CD4-positive, alpha-beta memory T cell (primary cell): Measurements from ENCODE around the gene MNS1. TPM values are rescaled to one million over a fixed set of nuclear protein-coding genes. Genes with fewer than 3 reads are reported as not detected.

Experiments
- CTCF ChIA-PET: fragments of 350-600 bp; sonication (Branson Sonifier 250); formaldehyde crosslinking; loops from one replicate; lab custom pipeline; 2021; ENCODE audit warnings: inconsistent platforms; ENCODE audit not compliant: partially characterized antibody; lab: Charles Lee
- POLR2A ChIA-PET: fragments of 350-600 bp; sonication (Branson Sonifier 250); formaldehyde crosslinking; loops from one replicate; lab custom pipeline; 2021; ENCODE audit not compliant: partially characterized antibody; lab: Charles Lee
- DNase-seq, 5 donors: peaks; one replicate each; pipeline versions ENCODE4 v3.0.0 to v3.0.0-alpha.2; 2020 to 2022; ENCODE audit warnings: mixed read lengths in 1 of 5
- H3K27ac ChIP-seq: one replicate; pipeline ENCODE4 v1.7.0; 2013; ENCODE audit warnings: low read depth, low read length
- H3K27me3 ChIP-seq: 2 replicates; pipeline ENCODE4 v1.7.0; 2013; ENCODE audit warnings: mild to moderate bottlenecking, low read length, moderate library complexity; ENCODE audit not compliant: insufficient read depth
- H3K36me3 ChIP-seq: 2 replicates; pipeline ENCODE4 v1.7.0; 2013; ENCODE audit warnings: mild to moderate bottlenecking, low read length, moderate library complexity; ENCODE audit not compliant: insufficient read depth
- H3K4me1 ChIP-seq: 2 replicates; pipeline ENCODE4 v1.7.0; 2013; ENCODE audit warnings: mild to moderate bottlenecking, low read length, moderate library complexity; ENCODE audit not compliant: insufficient read depth
- H3K4me3 ChIP-seq, 2 donors: one replicate each; pipeline ENCODE4 v1.7.0; 2013; ENCODE audit warnings: low read length in 2 of 2, mild to moderate bottlenecking in 1 of 2
- H3K9me3 ChIP-seq, 2 donors: one replicate each; pipeline ENCODE4 v1.7.0; 2013; ENCODE audit warnings: low read length in 2 of 2, control low read depth in 1 of 2; ENCODE audit not compliant: control insufficient read depth in 1 of 2
- H3K27ac Mint-ChIP-seq, 7 donors: one replicate each; pipeline ENCODE4 v1.8.0; 2020 to 2021; ENCODE audit warnings: mixed read lengths in 7 of 7, mild to moderate bottlenecking in 6 of 7, inconsistent platforms in 3 of 7, moderate library complexity in 3 of 7
- H3K27me3 Mint-ChIP-seq, 2 donors: one replicate each; pipeline ENCODE4 v1.8.0; 2020 to 2021; ENCODE audit warnings: mixed read lengths in 2 of 2
- H3K36me3 Mint-ChIP-seq, 2 donors: one replicate each; pipeline ENCODE4 v1.8.0; 2020 to 2021; ENCODE audit warnings: mixed read lengths in 2 of 2, inconsistent platforms in 1 of 2, mild to moderate bottlenecking in 1 of 2
- H3K4me1 Mint-ChIP-seq, 4 donors: one replicate each; pipeline ENCODE4 v1.8.0; 2020 to 2021; ENCODE audit warnings: mixed read lengths in 4 of 4, mild to moderate bottlenecking in 1 of 4
- H3K4me3 Mint-ChIP-seq, 8 donors: one replicate each; pipeline ENCODE4 v1.8.0; 2020 to 2021; ENCODE audit warnings: mixed read lengths in 8 of 8, mild to moderate bottlenecking in 7 of 8, moderate library complexity in 6 of 8, inconsistent platforms in 3 of 8
- H3K9me3 Mint-ChIP-seq, 8 donors: one replicate each; pipeline ENCODE4 v1.8.0; 2020 to 2021; ENCODE audit warnings: mixed read lengths in 8 of 8, mild to moderate bottlenecking in 5 of 8, inconsistent platforms in 3 of 8, moderate library complexity in 1 of 8
- intact Hi-C: fragments of 100-400 bp; cut with micrococcal nuclease; formaldehyde crosslinking; loops from one replicate; pipeline ENCODE4 v1.15.1; 2023
- polyA plus RNA-seq, 2 donors: library from polyadenylated mRNA; unstranded; fragments of 300-500 nt; fragmentation: Illumina TruSeq; gene quantifications; one replicate each; pipeline ENCODE4 v1.2.3, GENCODE V29; 2021
- total RNA-seq, 2 experiments: library from RNA; stranded (reverse); gene quantifications; one replicate each; pipeline ENCODE4 v1.2.3, GENCODE V29; 2021

MNS1 gene
- total and polyA plus RNA-seq, 4 experiments from 2014 or later: not detected

GRCh38 chr15:56459096-56459495, 5.8 kb downstream of the MNS1 start:
- POLR2A ChIA-PET: no interaction called here
- H3K4me3 ChIP-seq: no peak overlapping the region
- Mint-ChIP-seq H3K4me1 (peaks cover 0 to under 1% (median 0%) of the 10 kb centered on the region in 4 donors), H3K4me3 (no peak overlapping the region), H3K9me3 (peaks cover 0 to 3% (median 0%) of the 10 kb centered on the region in 8 donors), H3K36me3 (no peaks in the 10 kb centered on the region), H3K27ac (no peak overlapping the region), H3K27me3 (peaks cover 5 to 11% of the 10 kb centered on the region in 2 donors)
- H3K36me3 ChIP-seq: no peaks in the 10 kb centered on the region
- intact Hi-C loops: no loop called here
- no peak overlapping the region for H3K27ac ChIP-seq
- H3K9me3 ChIP-seq: no peaks in the 10 kb centered on the region
- CTCF ChIA-PET: no interaction called here
- DNase-seq: no peak
- no peaks in the 10 kb centered on the region for H3K4me1 ChIP-seq
- no peaks in the 10 kb centered on the region for H3K27me3 ChIP-seq

DNA sequence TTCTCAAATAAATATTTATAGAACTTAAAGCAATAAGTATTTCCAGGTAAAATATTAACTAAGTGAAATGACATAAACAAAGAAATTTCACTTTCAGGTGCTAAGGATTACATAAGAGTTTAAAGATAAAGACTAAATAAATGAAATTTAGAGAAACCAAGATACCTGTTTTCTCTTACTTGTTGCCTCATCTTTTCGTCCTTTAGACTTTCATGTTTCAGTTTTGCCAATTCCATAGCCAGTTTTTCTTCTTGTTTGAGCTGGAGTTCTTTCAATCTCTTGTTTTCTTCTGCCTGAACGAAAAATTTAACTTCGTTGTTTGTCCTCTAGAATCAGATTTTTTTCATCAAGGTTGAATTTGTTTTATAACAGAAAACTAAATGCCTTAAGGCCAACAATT, 8.7 kb downstream of the MNS1 start:
- Mint-ChIP-seq H3K9me3 (peaks cover 0 to 3% (median 0%) of the 10 kb centered on the region in 8 donors), H3K4me1 (no peaks in the 10 kb centered on the region), H3K27me3 (peaks cover 5 to 8% of the 10 kb centered on the region in 2 donors), H3K27ac (no peak overlapping the region), H3K4me3 (no peak overlapping the region), H3K36me3 (no peaks in the 10 kb centered on the region)
- DNase-seq: no peak
- intact Hi-C loops: no loop called here
- ChIA-PET CTCF (no interaction called here), POLR2A (no interaction called here)
- H3K27ac ChIP-seq: no peak overlapping the region
- no peaks in the 10 kb centered on the region for H3K36me3 ChIP-seq
- no peaks in the 10 kb centered on the region for H3K27me3 ChIP-seq
- H3K4me1 ChIP-seq: no peaks in the 10 kb centered on the region
- no peaks in the 10 kb centered on the region for H3K9me3 ChIP-seq
- H3K4me3 ChIP-seq: no peak overlapping the region

- no peak overlapping the region for H3K27ac Mint-ChIP-seq
- peaks cover 6 to 7% of the 10 kb centered on the region in 2 donors for H3K27me3 Mint-ChIP-seq
- H3K27ac ChIP-seq: no peak overlapping the region
- no peak overlapping the region for H3K4me3 ChIP-seq
- no peak for DNase-seq
- H3K36me3 ChIP-seq: no peaks in the 10 kb centered on the region
- H3K9me3 Mint-ChIP-seq: peaks cover 0 to 3% (median 0%) of the 10 kb centered on the region in 8 donors
- H3K4me1 Mint-ChIP-seq: no peaks in the 10 kb centered on the region
- no peaks in the 10 kb centered on the region for H3K27me3 ChIP-seq
- no peak overlapping the region for H3K4me3 Mint-ChIP-seq
- no peaks in the 10 kb centered on the region for H3K9me3 ChIP-seq
- intact Hi-C loops: no loop called here
- POLR2A ChIA-PET: no interaction called here
- CTCF ChIA-PET: no interaction called here
- H3K36me3 Mint-ChIP-seq: no peaks in the 10 kb centered on the region
- H3K4me1 ChIP-seq: no peaks in the 10 kb centered on the region
Measured at GRCh38 chr15:56454836-56455235, 10.1 kb downstream of the MNS1 start.

DNA sequence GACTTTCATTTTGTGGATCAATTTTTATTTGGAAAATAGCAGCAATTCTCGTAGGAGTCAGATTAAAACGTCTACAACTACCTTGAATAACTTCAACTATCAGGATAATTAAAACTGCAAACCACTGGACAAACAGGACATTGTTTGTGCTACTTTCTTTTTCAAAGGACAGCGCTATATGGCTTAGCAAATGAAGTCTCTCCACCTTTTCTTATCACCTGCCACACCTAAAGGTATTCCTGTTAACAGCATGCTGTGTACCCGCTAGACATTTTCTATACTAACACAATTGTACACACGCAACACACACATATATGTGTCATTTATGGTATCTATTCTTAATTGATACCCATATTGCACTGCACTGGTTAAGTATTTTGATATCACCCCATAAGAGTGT, 19.2 kb downstream of the MNS1 start:
- Histone ChIP-seq H3K4me3 (no peak overlapping the region), H3K36me3 (no peaks in the 10 kb centered on the region), H3K4me1 (no peaks in the 10 kb centered on the region), H3K27me3 (no peaks in the 10 kb centered on the region), H3K27ac (no peak overlapping the region), H3K9me3 (no peaks in the 10 kb centered on the region)
- CTCF ChIA-PET: no interaction called here
- peaks cover 0 to 2% of the 10 kb centered on the region in 2 donors for H3K27me3 Mint-ChIP-seq
- intact Hi-C loops: no loop called here
- POLR2A ChIA-PET: no interaction called here
- no peak overlapping the region for H3K4me3 Mint-ChIP-seq
- no peak overlapping the region for H3K27ac Mint-ChIP-seq
- DNase-seq: no peak
- H3K36me3 Mint-ChIP-seq: no peaks in the 10 kb centered on the region
- no peaks in the 10 kb centered on the region for H3K4me1 Mint-ChIP-seq
- peaks cover 0 to 3% (median 0%) of the 10 kb centered on the region in 8 donors for H3K9me3 Mint-ChIP-seq

GRCh38 chr15:56442354-56442753, 22.6 kb downstream of the MNS1 start:
- Mint-ChIP-seq H3K36me3 (no peaks in the 10 kb centered on the region), H3K27me3 (no peaks in the 10 kb centered on the region), H3K4me3 (no peak overlapping the region), H3K9me3 (peaks cover 0 to 4% (median under 1%) of the 10 kb centered on the region in 8 donors), H3K27ac (no peak overlapping the region), H3K4me1 (no peaks in the 10 kb centered on the region)
- Histone ChIP-seq H3K27me3 (no peaks in the 10 kb centered on the region), H3K9me3 (no peaks in the 10 kb centered on the region), H3K36me3 (no peaks in the 10 kb centered on the region), H3K4me1 (no peaks in the 10 kb centered on the region), H3K4me3 (no peak overlapping the region), H3K27ac (no peak overlapping the region)
- intact Hi-C loops: no loop called here
- POLR2A ChIA-PET: no interaction called here
- CTCF ChIA-PET: no interaction called here
- DNase-seq: no peak

DNA sequence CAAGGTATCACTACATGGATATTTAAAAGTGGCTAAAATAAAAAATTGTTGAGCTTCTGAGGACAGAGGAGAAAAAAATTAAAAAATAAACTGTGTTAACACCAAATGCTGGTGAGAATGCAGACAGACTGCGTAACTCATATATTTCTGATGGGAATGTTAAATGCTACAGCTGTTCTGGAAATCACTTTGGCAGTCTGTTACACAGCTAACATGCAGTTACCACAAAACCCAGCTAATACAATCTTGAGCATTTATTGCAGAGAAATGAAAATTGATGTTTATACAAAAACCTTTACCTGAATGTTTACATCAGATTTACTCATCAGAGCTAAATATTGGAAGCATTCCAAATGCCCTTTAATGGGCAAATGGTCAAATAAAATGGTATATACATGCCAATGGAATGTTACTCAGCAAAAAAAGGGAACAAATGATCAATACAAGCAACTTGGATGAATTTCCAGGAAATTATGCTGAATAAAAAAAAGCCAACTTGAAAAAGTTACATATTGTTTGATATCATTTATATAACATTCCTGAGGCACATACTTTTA, 24.6 kb downstream of the MNS1 start:
- no peaks in the 10 kb centered on the region for H3K36me3 ChIP-seq
- no peaks in the 10 kb centered on the region for H3K4me1 ChIP-seq
- no peak overlapping the region for H3K27ac ChIP-seq
- no peaks in the 10 kb centered on the region for H3K36me3 Mint-ChIP-seq
- no peak overlapping the region for H3K27ac Mint-ChIP-seq
- peaks cover 0 to 6% (median under 1%) of the 10 kb centered on the region in 8 donors for H3K9me3 Mint-ChIP-seq
- no peaks in the 10 kb centered on the region for H3K9me3 ChIP-seq
- ChIA-PET CTCF (interaction anchor here (1.3 kb wide), 1 partner anchor 12 kb away, joined by 3 read pairs; no protein-coding TSS in a partner anchor), POLR2A (no interaction called here)
- peaks cover 5% of the 10 kb centered on the region in 2 donors for H3K27me3 Mint-ChIP-seq
- no peaks in the 10 kb centered on the region for H3K27me3 ChIP-seq
- no peaks in the 10 kb centered on the region for H3K4me1 Mint-ChIP-seq
- no peak for DNase-seq
- intact Hi-C loops: no loop called here
- no peak overlapping the region for H3K4me3 ChIP-seq
- H3K4me3 Mint-ChIP-seq: no peak overlapping the region

DNA sequence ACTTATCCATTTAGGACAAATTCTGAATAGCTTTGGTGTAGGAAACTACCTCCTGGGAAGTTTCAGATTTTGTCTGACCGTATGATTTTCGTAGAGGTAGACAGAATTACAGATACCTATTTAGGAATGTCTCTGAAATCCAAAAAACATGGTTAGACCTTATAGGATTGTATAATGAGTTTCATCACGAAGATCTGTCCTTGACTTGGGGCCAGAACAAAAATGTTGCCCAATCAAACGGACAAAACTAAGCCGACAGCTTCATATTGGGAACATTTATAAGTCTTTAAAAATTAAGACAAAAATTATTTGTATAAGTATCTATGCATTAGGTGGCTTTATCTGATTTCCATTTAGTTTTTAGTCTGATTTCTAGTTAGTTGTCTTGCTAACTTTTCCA, 32.6 kb downstream of the MNS1 start:
- peaks cover 7 to 10% of the 10 kb centered on the region in 2 donors for H3K27me3 Mint-ChIP-seq
- peaks cover 0 to 4% (median 0%) of the 10 kb centered on the region in 8 donors for H3K9me3 Mint-ChIP-seq
- no peaks in the 10 kb centered on the region for H3K4me1 Mint-ChIP-seq
- no peak for DNase-seq
- POLR2A ChIA-PET: no interaction called here
- H3K9me3 ChIP-seq: no peaks in the 10 kb centered on the region
- H3K36me3 ChIP-seq: no peaks in the 10 kb centered on the region
- no peaks in the 10 kb centered on the region for H3K27me3 ChIP-seq
- no peak overlapping the region for H3K27ac Mint-ChIP-seq
- H3K4me3 Mint-ChIP-seq: no peak overlapping the region
- H3K4me3 ChIP-seq: no peak overlapping the region
- no peak overlapping the region for H3K27ac ChIP-seq
- no peaks in the 10 kb centered on the region for H3K36me3 Mint-ChIP-seq
- CTCF ChIA-PET: no interaction called here
- intact Hi-C loops: no loop called here
- no peaks in the 10 kb centered on the region for H3K4me1 ChIP-seq
